Measurements from ENCODE around the gene USP34.
A peak's percentile ranks its signal among the peaks of the same experiment; 100 is the strongest.
"Not testable (repeated sequence)": the region's sequence is repeated elsewhere in the genome, so short reads cannot be mapped to it uniquely, and the experiment has no call there.

The USP34 gene

DNA sequence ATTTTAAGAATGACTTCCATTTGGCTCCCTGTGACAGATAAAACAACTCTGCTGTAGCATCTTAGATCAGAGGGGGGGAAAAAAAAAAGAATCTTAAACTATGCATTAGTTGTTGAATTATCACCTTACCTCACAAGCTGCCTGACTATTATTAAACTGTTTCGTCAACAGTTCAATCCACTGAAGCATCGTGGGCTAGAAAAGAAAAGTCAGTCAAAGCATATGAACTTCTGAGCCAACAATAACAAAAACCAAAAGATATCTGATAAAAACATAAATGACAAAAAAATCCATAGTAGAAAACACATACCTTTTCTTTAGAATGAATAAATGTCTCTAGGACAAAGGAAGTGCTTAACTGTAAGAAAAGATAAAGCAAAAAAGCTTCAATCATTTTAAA lies 235.2 kb downstream of the USP34 start:
- TF ChIP-seq POLR2A (IDR thresholded peaks at IDR 0.05; ENCODE audit: low read length) (no peak), GATA1 (IDR thresholded peaks at IDR 0.05; ENCODE audit: low read depth, low read length) (no peak)
- no peak for DNase-seq

DNA sequence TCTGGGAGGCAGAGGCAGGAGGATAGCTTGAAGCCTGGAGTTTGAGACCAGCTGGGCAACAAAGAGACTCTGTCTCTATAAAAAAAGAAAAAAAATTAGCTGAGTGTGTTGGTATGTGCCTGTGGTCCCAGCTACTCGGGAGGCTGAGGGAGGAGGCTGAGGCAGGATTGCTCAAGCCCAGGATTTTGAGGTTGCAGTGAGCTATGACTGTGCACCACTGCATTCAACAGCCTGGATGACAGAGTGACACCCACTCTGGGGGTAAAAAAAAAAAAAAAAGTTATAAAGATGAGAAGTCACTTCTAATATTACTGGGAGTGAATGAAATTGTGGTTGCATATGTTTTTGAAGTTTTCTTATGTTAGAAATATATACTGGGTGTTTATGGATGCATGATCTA lies 237.3 kb downstream of the USP34 start:
- TF ChIP-seq GATA1 (IDR thresholded peaks at IDR 0.05; ENCODE audit: low read depth, low read length) (no peak), POLR2A (IDR thresholded peaks at IDR 0.05; ENCODE audit: low read length) (no peak)

DNA sequence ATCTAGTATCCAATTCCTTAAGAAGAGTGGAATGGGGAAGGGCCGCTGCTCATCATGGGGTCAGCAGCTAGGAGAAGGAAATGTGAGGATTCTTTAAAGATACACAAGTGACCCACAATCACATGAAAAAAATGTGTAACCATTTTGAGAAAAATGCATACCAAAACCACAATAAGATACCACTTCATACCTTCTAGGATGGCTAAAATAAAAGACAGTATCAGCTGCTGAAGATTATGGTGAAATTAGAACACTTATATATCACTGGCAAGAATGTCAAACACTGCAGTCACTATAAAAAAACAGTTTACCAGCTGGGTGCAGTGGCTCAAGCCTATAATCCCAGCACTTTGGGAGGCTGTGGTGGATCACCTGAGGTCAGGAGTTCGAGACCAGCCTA lies 241.0 kb downstream of the USP34 start:
- DNase-seq: no peak
- TF ChIP-seq GATA1 (IDR thresholded peaks at IDR 0.05; ENCODE audit: low read depth, low read length): no peak
- no peak for TF ChIP-seq POLR2A (IDR thresholded peaks at IDR 0.05; ENCODE audit: low read length)

More for the DNA sequence above, 237.3 kb downstream of the USP34 start:
- no peak for DNase-seq

DNA sequence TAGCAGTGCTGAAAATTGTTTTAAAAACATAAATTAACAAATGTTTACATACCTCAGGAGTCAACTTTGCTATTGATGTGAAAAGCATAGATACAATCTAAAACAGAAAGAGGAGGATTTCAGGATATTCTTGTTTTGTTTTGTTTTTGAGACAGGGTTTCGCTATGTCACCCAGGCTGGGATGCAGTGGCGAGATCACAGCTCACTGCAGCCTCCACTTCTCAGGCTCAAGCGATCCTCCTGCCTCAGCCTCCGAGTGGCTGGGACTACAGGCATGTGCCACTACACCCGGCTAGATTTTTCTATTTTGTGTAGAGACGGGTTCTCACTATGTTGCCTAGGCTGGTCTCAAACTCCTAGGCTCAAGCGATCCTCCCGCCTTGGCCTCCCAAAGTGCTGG lies 248.3 kb downstream of the USP34 start:
- no peak for DNase-seq
- no peak for TF ChIP-seq POLR2A (IDR thresholded peaks at IDR 0.05; ENCODE audit: low read length)
- TF ChIP-seq GATA1 (IDR thresholded peaks at IDR 0.05; ENCODE audit: low read depth, low read length): no peak

DNA sequence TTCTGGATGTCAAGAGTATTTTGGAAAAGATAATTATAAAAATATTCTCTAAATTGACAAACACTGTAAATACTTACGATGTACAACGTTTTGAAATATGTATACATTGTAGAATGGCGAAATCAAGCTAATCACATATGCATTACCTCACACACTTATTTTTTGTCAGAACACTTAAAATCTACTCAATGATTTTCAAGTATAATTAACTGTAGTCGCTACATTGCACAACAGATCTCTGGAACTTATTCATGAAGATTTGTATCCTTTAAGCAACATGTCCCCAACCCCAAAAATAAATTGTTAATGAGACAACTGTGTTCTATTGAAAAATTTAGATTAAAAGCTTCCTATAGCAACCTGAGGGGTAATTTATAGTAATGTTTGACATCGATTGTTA lies 249.1 kb downstream of the USP34 start:
- TF ChIP-seq POLR2A (IDR thresholded peaks at IDR 0.05; ENCODE audit: low read length) (no peak), GATA1 (IDR thresholded peaks at IDR 0.05; ENCODE audit: low read depth, low read length) (no peak)
- no peak for DNase-seq

DNA sequence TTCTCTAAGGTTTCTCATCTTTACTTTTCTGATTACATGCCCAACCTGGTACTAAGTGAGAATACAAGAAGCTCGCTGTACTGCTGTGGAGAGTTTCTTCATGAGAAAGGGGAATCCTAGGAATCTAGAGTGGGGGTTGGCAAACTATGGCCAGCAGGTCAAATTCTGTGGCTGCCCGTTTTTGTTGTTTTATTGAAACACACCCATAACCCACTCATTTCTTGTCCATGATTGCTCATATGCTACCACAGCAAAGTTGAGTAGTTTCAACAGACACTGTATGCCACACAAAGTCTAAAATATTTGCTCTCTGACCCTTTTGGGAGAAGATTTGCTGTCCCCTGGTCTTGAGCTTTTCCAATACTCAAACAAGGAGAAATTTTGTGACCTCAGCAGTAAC lies 250.1 kb downstream of the USP34 start:
- TF ChIP-seq GATA1 (IDR thresholded peaks at IDR 0.05; ENCODE audit: low read depth, low read length) (no peak), POLR2A (IDR thresholded peaks at IDR 0.05; ENCODE audit: low read length) (no peak)

DNA sequence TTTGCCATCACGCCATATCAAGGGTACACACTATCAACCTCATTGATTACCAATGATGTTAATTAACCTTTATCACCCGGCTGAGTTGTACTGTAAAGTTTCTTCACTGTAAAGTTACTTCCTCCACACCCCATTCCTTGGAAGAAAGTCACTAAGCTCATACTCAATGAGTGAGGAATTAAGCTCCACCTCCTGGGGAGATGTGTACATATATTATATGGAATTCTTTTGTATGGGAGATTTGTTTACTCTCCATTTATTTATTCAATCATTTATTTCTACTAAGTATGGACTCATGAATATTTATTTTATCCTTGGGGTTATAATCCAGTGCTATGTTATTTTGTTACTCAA lies 252.1 kb downstream of the USP34 start:
- DNase-seq: no peak
- TF ChIP-seq GATA1 (IDR thresholded peaks at IDR 0.05; ENCODE audit: low read depth, low read length) (no peak), POLR2A (IDR thresholded peaks at IDR 0.05; ENCODE audit: low read length) (no peak)

More for the DNA sequence above, 250.1 kb downstream of the USP34 start:
- no peak for DNase-seq

DNA sequence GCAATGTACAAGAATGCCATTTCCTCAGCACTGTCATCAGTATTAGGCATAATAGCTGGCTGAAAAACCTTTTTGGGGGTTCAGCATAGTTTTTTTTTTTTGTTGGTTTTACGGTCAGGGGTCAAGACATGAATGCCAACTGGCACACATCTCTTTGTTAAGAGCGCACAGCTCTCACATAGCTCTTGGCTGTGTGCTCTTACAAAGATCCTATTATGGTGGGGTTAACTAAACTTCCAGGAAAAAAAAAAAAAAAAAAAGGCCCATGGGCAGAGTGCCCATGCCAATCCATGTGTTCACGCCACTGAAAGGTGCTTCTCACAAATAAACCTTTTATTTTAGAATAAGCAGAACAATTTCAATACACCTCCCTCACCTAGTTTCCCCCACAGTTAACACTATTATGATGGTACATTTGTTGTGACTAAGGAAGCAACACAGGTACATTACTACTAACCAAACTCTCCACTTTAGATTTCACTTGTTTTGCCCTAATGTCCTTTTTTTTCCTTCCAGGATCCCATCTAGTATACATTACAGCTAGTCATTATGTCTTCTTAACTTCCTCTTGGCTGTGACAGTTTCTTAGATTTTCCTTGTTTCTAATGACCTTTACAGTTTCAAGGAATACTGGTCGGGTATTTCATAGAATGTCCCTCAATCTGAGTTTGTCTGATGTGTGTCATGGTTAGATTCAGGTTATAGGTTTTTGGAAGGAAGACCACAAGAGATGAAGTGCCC lies 252.6 kb downstream of the USP34 start:
- TF ChIP-seq POLR2A (IDR thresholded peaks at IDR 0.05; ENCODE audit: low read length) (no peak), GATA1 (IDR thresholded peaks at IDR 0.05; ENCODE audit: low read depth, low read length) (no peak)
- DNase-seq: no peak

DNA sequence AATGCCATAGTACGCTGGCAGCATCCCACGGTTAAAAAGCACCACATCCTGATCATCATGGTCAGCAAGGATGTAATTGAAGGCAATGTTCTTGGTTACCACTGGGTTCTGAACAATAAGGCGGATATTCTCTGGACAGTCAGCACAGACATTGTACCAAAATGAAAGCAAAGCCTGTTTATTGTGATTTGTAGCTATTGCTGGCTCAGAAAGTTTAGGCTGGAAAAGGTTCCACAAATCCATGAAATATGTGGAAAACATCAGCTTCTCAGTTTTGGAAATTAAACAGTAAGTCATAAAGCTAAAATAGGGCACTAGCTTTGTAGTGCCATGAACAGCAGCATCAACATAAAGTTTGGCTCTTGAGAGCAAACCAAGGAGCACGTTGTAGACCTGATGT lies 256.7 kb downstream of the USP34 start:
- DNase-seq: no peak
- TF ChIP-seq POLR2A (IDR thresholded peaks at IDR 0.05; ENCODE audit: low read length): no peak
- no peak for TF ChIP-seq GATA1 (IDR thresholded peaks at IDR 0.05; ENCODE audit: low read depth, low read length)

DNA sequence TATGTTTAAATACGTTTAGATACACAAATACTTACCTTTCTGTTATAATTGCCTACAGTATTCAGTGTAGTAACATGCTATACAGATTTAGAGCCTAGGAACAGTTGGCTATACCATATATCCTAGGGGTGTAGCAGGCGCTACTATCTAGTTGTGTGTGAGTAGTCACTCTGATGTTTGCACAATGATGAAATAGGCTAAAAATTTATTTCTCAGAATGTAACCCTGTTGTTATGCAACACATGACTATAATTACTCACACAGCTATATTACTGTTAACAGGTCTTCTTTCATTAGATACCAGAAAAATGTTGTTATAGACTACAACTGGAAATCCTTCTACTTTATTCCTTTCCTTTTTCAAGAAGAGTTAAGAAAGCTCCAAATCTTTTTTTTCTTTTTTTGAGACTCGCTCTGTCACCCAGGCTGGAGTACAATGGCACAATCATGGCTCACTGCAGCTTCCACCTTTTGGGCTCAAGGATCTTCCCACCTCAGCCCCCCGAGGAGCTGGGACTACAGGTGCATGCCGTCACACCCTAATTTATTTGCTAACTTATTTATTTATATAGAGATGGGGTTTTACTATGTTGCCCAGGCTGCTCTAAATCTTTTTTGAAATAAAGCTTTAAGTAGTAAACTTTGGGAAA lies 260.4 kb downstream of the USP34 start:
- no peak for TF ChIP-seq POLR2A (IDR thresholded peaks at IDR 0.05; ENCODE audit: low read length)
- TF ChIP-seq GATA1 (IDR thresholded peaks at IDR 0.05; ENCODE audit: low read depth, low read length): no peak

DNA sequence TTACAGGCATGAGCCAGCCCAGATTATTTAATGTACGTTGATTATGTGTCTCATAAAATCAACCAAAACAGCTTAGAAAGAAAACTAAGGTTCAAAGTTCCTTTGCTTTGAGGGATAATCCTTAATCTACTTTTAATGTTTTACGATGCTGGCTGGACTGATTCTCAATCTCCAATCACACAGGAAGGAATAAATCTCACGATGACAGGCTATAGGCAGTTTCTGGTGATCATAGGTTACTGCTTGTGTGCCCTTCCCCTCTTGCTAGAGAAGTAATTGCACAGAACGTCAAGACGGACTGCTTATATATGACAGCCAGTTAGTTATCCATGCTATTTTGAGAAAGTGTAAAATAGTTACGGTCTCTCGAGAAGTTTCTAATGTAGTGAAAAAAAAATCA lies 265.8 kb downstream of the USP34 start:
- no peak for DNase-seq
- TF ChIP-seq POLR2A (IDR thresholded peaks at IDR 0.05; ENCODE audit: low read length) (no peak), GATA1 (IDR thresholded peaks at IDR 0.05; ENCODE audit: low read depth, low read length) (no peak)

More for the DNA sequence above, 260.4 kb downstream of the USP34 start:
- DNase-seq: peak in 1 of 2 experiments; percentile 45

DNA sequence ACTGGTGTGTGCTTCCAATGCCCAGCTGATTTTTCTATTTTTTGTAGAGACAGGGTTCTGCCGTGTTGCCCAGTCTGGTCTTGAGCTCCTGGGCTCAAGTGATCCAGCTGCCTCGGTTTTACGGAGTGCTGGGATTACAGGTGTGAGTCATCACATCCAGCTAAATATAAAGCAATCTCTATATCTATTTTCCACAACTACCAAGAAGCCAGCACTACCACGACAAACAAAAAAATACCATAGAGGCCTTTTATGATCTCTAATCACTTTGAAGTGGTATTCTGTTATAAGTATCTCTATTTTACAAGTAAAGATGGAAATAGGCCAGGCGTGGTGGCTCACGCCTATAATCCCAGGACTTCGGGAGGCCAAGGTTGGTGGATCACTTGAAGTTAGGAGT lies 274.2 kb downstream of the USP34 start:
- DNase-seq: no peak
- TF ChIP-seq GATA1 (IDR thresholded peaks at IDR 0.05; ENCODE audit: low read depth, low read length) (no peak), POLR2A (IDR thresholded peaks at IDR 0.05; ENCODE audit: low read length) (no peak)

DNA sequence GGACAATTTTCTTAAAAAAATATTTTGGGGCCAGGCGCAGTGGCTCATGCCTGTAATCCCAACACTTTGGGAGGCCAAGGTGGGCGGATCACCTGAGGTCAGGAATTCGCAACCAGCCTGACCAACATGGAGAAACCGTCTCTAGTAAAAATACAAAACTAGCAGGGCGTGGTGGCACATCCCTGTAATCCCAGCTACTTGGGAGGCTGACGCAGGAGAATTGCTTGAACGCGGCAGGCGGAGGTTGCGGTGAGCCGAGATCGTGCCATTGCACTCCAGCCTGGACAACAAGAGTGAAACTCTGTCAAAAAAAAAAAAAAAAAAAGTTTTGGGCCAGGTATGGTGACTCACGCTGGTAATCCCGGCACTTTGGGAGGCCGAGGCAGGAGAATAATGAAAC lies 276.2 kb downstream of the USP34 start:
- not testable (repeated sequence) for DNase-seq

DNA sequence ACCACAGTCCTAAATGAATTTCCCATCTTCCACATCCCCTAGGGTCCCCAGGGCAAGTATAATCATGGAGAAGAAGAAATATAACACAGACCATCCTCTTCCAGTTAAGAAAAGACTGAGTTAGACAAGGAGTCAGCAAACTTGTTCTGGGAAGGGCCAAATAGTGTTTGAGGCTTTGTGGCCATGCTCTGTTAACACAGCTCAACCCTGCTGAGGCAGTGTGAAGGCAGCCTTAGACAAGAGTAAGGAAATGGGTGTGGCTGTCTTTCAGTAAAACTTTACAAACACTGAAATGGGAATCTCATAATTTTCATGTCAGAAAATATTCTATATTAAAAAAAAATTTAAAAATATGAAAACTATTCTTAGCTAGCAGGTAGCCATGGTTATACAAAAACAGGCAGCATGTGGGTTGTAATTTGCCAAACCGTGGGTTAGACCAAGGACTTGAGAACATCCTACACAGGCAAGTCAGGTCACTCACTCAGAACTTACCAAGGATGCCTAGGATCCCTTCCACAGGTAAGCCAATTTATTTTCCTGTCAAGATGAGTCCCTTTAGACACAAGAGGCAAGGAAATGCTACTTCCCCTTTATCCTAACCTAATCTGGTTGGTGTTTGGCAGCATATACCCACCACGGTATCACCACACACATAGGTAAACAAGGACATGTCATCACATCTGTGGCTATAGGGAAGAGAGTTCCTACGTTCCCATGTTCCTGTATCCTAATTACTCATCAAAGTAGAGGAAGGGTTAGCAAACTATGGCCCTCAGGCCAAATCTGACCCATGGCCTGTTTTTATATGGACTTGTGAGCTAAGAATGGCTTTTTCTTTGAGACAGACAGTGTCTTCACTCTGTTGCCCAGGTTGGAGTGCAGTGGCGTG lies 277.0 kb downstream of the USP34 start:
- TF ChIP-seq GATA1 (IDR thresholded peaks at IDR 0.05; ENCODE audit: low read depth, low read length) (no peak), POLR2A (IDR thresholded peaks at IDR 0.05; ENCODE audit: low read length) (no peak)
- DNase-seq: no peak

All from erythroblast (primary cell).